Esophagus muscularis mucosa (tissue), 4 donors: Measurements from ENCODE around the gene SLC16A13. TPM values are rescaled to one million over a fixed set of nuclear protein-coding genes. Genes with fewer than 3 reads are reported as not detected.

ENCODE experiments used
- DNase-seq: peaks from one replicate; pipeline ENCODE4 v3.0.0-alpha.2; 2017; ENCODE audit errors: extremely low spot score
- H3K27ac ChIP-seq, 4 donors: fragments of 200-600 bp; sonication (generic); replicated peaks in 1 of 4; 1 replicate in 3 of 4; 2 replicates in 1 of 4; pipeline ENCODE4 v1.5.1; 2016 to 2019; ENCODE audit warnings: mild to moderate bottlenecking in 1 of 4
- H3K27me3 ChIP-seq, 4 donors: fragments of 200-600 bp; sonication (generic); one replicate each; pipeline versions ENCODE4 v1.5.1 to v1.6.0; 2016 to 2019
- H3K36me3 ChIP-seq, 4 donors: fragments of 200-600 bp; sonication (generic); one replicate each; pipeline ENCODE4 v1.5.1; 2016 to 2019
- H3K4me1 ChIP-seq, 4 donors: fragments of 200-600 bp; sonication (generic); one replicate each; pipeline ENCODE4 v1.5.1; 2016 to 2019
- H3K4me3 ChIP-seq, 4 donors: fragments of 200-600 bp; sonication (generic); 1 replicate in 2 of 4; 2 replicates in 2 of 4; pipeline ENCODE4 v1.5.1; 2016 to 2019; ENCODE audit warnings: mild to moderate bottlenecking in 4 of 4, moderate library complexity in 1 of 4
- H3K9me3 ChIP-seq, 4 donors: fragments of 200-600 bp; sonication (generic); 1 replicate in 3 of 4; 2 replicates in 1 of 4; pipeline ENCODE4 v1.5.1; 2016 to 2019
- EP300 ChIP-seq: sonication (generic); formaldehyde crosslinking; IDR thresholded peaks from one replicate; pipeline ENCODE4 v1.6.1; 2017; ENCODE audit warnings: antibody characterized with exemption
- POLR2A ChIP-seq: fragments of 450-650 bp; IDR thresholded peaks from one replicate; pipeline ENCODE4 v1.6.1; 2017; ENCODE audit warnings: antibody characterized with exemption, moderate library complexity, mild to moderate bottlenecking, low read depth
- POLR2AphosphoS5 ChIP-seq, 2 donors: sonication (generic); formaldehyde crosslinking; IDR thresholded peaks; one replicate each; pipeline ENCODE4 v1.6.1; 2017; ENCODE audit warnings: antibody characterized with exemption in 2 of 2
- WGBS: methylation state at CpG from one replicate; pipeline ENCODE4 v1.1.5; 2018; 5-methylcytosine and 5-hydroxymethylcytosine counted together
- intact Hi-C: fragments of 100-400 bp; cut with DNase I; formaldehyde crosslinking; loops from one replicate; pipeline ENCODE4 v1.15.1; 2023
- total RNA-seq, 4 donors: library from RNA; depleted of rRNA; stranded (reverse); fragments of >200 nt; gene quantifications; one replicate each; pipeline versions ENCODE4 v1.1.0 to v1.2.1, GENCODE V29; 2016
- TF ChIP-seq, protein P1 (sequence below), 3 experiments: fragments of 200-600 bp in 2 of 3; fragments of 450-650 bp in 1 of 3; sonication (generic) in 2 of 3; IDR thresholded peaks; one replicate each; pipeline ENCODE4 v1.5.1; 2017 to 2019; ENCODE audit warnings: antibody characterized with exemption in 3 of 3, mild to moderate bottlenecking in 2 of 3, moderate library complexity in 1 of 3

The SLC16A13 gene
- total RNA-seq, 4 donors from 2014 or later = 0.19 to 1.2 (median 0.65) TPM

DNA sequence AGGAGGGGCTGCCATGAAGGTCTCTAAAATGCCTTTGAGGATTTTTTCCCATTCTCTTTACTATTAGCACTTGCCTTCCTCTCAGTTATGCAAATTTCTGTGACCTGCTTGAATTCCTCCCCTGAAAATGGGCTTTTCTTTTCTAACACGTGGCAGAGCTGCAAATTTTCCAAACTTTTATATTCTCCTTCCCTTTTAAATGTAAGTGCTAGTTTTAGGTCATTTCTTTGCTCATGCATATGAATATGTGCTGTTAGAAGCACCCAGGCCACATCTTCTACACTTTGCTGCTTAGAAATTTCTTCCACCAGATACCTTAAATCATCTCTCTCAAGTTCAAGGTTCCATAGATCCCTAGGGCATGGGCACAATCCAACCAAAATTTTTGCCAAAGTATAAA is 32.5 kb downstream of the SLC16A13 start:
- H3K9me3 ChIP-seq = peaks cover 0 to 17% (median 9%) of the 10 kb centered on the region in 4 donors
- intact Hi-C loops = no loop called here
- H3K27ac ChIP-seq = no peak overlapping the region
- H3K4me1 ChIP-seq = no peaks in the 10 kb centered on the region
- peaks cover 0 to 3% (median 0%) of the 10 kb centered on the region in 4 donors for H3K27me3 ChIP-seq
- WGBS = 33% methylated on average over 1 of the region's 1 CpG
- no peaks in the 10 kb centered on the region for H3K36me3 ChIP-seq
- DNase-seq = no peak
- no peak overlapping the region for H3K4me3 ChIP-seq
- no peak for TF ChIP-seq EP300
- TF ChIP-seq POLR2A = no peak
- TF ChIP-seq, protein P1, sequence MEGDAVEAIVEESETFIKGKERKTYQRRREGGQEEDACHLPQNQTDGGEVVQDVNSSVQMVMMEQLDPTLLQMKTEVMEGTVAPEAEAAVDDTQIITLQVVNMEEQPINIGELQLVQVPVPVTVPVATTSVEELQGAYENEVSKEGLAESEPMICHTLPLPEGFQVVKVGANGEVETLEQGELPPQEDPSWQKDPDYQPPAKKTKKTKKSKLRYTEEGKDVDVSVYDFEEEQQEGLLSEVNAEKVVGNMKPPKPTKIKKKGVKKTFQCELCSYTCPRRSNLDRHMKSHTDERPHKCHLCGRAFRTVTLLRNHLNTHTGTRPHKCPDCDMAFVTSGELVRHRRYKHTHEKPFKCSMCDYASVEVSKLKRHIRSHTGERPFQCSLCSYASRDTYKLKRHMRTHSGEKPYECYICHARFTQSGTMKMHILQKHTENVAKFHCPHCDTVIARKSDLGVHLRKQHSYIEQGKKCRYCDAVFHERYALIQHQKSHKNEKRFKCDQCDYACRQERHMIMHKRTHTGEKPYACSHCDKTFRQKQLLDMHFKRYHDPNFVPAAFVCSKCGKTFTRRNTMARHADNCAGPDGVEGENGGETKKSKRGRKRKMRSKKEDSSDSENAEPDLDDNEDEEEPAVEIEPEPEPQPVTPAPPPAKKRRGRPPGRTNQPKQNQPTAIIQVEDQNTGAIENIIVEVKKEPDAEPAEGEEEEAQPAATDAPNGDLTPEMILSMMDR (IDR thresholded peaks at IDR 0.05) = no peak
- no peak for TF ChIP-seq POLR2AphosphoS5 (IDR thresholded peaks at IDR 0.05)

DNA sequence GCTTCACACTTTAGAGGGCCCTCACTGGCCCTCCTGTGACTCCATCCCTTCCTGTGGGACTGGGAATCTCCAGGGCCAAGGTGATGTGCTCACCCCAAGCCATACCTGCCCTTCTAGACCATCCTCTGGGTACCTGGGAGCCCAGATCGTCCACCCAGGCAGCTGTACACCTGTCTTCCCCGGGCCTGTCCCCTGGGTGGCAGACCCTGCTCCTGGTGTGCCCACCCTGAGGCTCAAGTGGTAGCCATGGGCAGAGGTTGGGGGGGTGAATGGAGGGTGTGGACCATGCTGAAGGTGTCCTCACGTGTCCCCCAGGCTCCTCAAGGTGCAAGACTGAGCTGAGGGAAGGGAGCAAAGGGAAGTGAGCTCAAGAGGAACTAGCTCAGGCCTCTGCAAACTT is 34.9 kb downstream of the SLC16A13 start:
- no peak for DNase-seq
- peaks cover 0 to 17% (median 9%) of the 10 kb centered on the region in 4 donors for H3K9me3 ChIP-seq
- H3K4me3 ChIP-seq = no peak overlapping the region
- intact Hi-C loops = no loop called here
- peaks cover 0 to 3% (median 0%) of the 10 kb centered on the region in 4 donors for H3K27me3 ChIP-seq
- no peaks in the 10 kb centered on the region for H3K36me3 ChIP-seq
- no peak for TF ChIP-seq POLR2A
- 78% methylated on average over 3 of the region's 3 CpGs for WGBS
- no peak overlapping the region for H3K27ac ChIP-seq
- H3K4me1 ChIP-seq = no peaks in the 10 kb centered on the region

DNA sequence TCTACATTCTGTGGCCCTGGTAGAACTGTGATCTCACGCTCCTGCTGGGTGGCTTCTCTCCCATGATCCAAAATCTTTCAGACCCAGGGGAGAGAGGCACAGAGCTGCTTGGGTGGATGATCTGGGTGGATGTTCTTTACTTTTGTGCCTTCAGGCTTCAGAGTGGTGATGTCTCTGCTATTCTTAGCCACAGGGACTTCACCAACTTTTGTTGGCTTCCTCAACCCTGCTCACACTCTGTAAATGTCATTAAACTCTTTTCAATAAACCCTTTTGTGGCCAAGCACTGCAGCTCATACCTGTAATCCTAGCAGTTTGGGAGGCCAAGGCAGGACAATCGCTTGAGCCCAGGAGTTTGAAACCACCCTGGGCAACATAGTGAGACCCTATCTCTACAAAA is 36.6 kb downstream of the SLC16A13 start:
- Histone ChIP-seq H3K27ac (no peak overlapping the region), H3K9me3 (peaks cover 0 to 16% (median 9%) of the 10 kb centered on the region in 4 donors), H3K4me3 (no peak overlapping the region), H3K27me3 (no peaks in the 10 kb centered on the region), H3K4me1 (no peaks in the 10 kb centered on the region), H3K36me3 (no peaks in the 10 kb centered on the region)
- intact Hi-C loops = no loop called here
- DNase-seq = no peak
- TF ChIP-seq POLR2AphosphoS5 (IDR thresholded peaks at IDR 0.05) = no peak
- no peak for TF ChIP-seq EP300
- TF ChIP-seq POLR2A = no peak
- TF ChIP-seq, protein P1 (IDR thresholded peaks at IDR 0.05) = no peak
- WGBS = 89% methylated on average over 2 of the region's 2 CpGs

DNA sequence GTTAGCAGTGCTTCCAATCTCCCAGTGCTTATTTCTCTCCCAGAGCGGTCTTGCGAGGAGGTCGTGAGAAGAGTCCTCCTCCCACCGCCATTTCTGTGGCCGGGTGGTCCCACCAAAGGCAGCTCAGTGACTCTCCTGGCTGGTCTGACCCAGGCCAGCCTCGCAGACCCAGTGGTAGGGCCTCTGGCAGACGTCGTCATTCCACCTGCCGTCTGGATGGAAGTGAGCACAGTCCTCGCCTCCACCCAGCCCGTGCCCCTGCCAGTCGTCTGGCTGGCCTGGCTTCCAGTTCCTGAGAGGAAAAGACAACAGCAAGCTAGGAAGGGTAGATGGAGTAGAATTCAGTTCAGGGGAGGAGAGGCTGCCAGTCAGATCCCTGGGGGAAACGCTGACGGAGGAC is 39.1 kb downstream of the SLC16A13 start:
- Histone ChIP-seq H3K9me3 (no peaks in the 10 kb centered on the region), H3K4me1 (no peaks in the 10 kb centered on the region), H3K27me3 (no peaks in the 10 kb centered on the region), H3K36me3 (no peaks in the 10 kb centered on the region), H3K4me3 (no peak overlapping the region), H3K27ac (no peak overlapping the region)
- no peak for DNase-seq
- 90% methylated on average over 14 of the region's 14 CpGs for WGBS
- intact Hi-C loops = no loop called here
- TF ChIP-seq, protein P1 (IDR thresholded peaks at IDR 0.05) = no peak
- no peak for TF ChIP-seq POLR2A
- no peak for TF ChIP-seq POLR2AphosphoS5 (IDR thresholded peaks at IDR 0.05)
- no peak for TF ChIP-seq EP300

DNA sequence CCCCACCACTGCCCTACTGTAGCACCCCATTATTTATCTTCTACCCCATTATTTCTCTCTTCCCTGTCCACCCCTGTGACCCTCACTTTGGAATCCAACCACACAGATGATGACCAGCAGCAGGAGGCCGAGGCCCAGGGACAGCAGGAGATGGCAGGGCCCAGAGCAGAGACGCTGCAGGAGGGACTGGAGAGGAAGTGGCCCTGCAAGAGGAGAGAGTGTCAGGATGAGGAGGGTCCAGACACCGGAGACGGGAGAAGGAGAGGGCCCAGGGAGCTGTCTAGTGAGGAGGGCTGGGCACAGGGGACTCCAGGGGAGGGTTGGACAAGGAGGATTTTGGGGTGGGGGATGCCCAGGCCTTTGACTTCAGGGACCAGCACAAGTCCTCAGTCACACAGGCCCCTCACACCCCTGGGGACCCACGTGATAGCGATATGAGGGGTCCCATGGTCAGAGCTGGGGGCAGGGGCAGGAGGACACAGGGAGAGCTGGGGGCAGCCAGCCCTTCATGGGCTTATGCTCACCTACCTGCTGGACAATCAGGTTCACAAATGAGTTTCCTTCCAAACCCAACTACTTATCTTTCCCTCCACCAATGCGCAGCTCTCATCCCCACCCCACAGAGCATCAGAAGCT is 42.2 kb downstream of the SLC16A13 start:
- no peak for DNase-seq
- H3K4me1 ChIP-seq = peaks cover 0 to 4% (median 0%) of the 10 kb centered on the region in 4 donors
- H3K27ac ChIP-seq = no peak overlapping the region
- H3K36me3 ChIP-seq = no peaks in the 10 kb centered on the region
- no peak for TF ChIP-seq POLR2AphosphoS5 (IDR thresholded peaks at IDR 0.05)
- TF ChIP-seq, protein P1 (IDR thresholded peaks at IDR 0.05) = no peak
- TF ChIP-seq EP300 = no peak
- no peak for TF ChIP-seq POLR2A
- H3K27me3 ChIP-seq = peaks cover 0 to 4% (median 0%) of the 10 kb centered on the region in 4 donors
- intact Hi-C loops = no loop called here
- H3K4me3 ChIP-seq = peak overlapping the region in 1 of 4 donors; percentile 7
- WGBS = 79% methylated on average over 7 of the region's 7 CpGs
- no peaks in the 10 kb centered on the region for H3K9me3 ChIP-seq
